Thyroid gland (tissue), 4 donors: Measurements from ENCODE around the gene SVEP1. TPM values are rescaled to one million over a fixed set of nuclear protein-coding genes. Genes with fewer than 3 reads are reported as not detected.
A peak's percentile ranks its signal among the peaks of the same experiment; 100 is the strongest.

Experiments
- DNase-seq, 2 donors: peaks; one replicate each; pipeline ENCODE4 v3.0.0-alpha.2; 2019
- H3K27ac ChIP-seq, 3 donors: fragments of 200-600 bp; sonication (generic); 1 replicate in 2 of 3; 2 replicates in 1 of 3; pipeline ENCODE4 v1.5.1; 2016 to 2019; ENCODE audit warnings: mild to moderate bottlenecking in 1 of 3, moderate library complexity in 1 of 3
- H3K27me3 ChIP-seq: fragments of 200-600 bp; sonication (generic); one replicate; pipeline ENCODE4 v1.5.1; 2019
- H3K36me3 ChIP-seq, 2 donors: fragments of 200-600 bp; sonication (generic); one replicate each; pipeline ENCODE4 v1.5.1; 2016 to 2019
- H3K4me1 ChIP-seq, 2 donors: fragments of 200-600 bp; sonication (generic); one replicate each; pipeline ENCODE4 v1.5.1; 2017 to 2019
- H3K4me3 ChIP-seq, 3 donors: fragments of 200-600 bp; sonication (generic); replicated peaks in 1 of 3; 1 replicate in 2 of 3; 2 replicates in 1 of 3; pipeline ENCODE4 v1.5.1; 2016; ENCODE audit warnings: mild to moderate bottlenecking in 1 of 3
- H3K9me3 ChIP-seq: fragments of 200-600 bp; sonication (generic); one replicate; pipeline ENCODE4 v1.5.1; 2017
- CTCF ChIP-seq, 6 experiments: fragments of 200-600 bp in 3 of 6; fragments of 450-650 bp in 3 of 6; sonication (generic) in 3 of 6; IDR thresholded peaks; one replicate each; pipeline ENCODE4 v1.5.1; 2016 to 2019; ENCODE audit warnings: antibody characterized with exemption in 6 of 6, mild to moderate bottlenecking in 2 of 6, inconsistent platforms in 1 of 6, moderate library complexity in 1 of 6
- POLR2A ChIP-seq, 2 donors: fragments of 450-650 bp; IDR thresholded peaks; one replicate each; pipeline ENCODE4 v1.6.1; 2017; ENCODE audit warnings: antibody characterized with exemption in 2 of 2, mild to moderate bottlenecking in 2 of 2, moderate library complexity in 1 of 2
- WGBS, 2 donors: methylation state at CpG; one replicate each; pipeline ENCODE4 v1.1.5; 2017; 5-methylcytosine and 5-hydroxymethylcytosine counted together
- intact Hi-C: fragments of 100-400 bp; cut with DNase I; formaldehyde crosslinking; loops from one replicate; pipeline ENCODE4 v1.15.1; 2023
- total RNA-seq, 4 donors: library from RNA; depleted of rRNA; stranded (reverse); fragments of >200 nt; gene quantifications; one replicate each; pipeline ENCODE4 v1.2.3, GENCODE V29; 2016

The SVEP1 gene
- 10 to 100 TPM; 14.1 to 55.5 (median 31.9) TPM for total RNA-seq

- Histone ChIP-seq H3K4me1 (no peaks in the 10 kb centered on the region), H3K36me3 (no peaks in the 10 kb centered on the region), H3K27me3 (peaks cover 9% of the 10 kb centered on the region), H3K27ac (peak within 1 kb of the TSS in 2 of 3 donors; percentile 67 to 78), H3K4me3 (peak within 1 kb of the TSS in 1 of 3 donors; percentile 27), H3K9me3 (no peaks in the 10 kb centered on the region)
- intact Hi-C loops: no loop called here
- DNase-seq: peak in 1 of 2 donors; percentile 8
- TF ChIP-seq CTCF (IDR thresholded peaks at IDR 0.05) (no peak), POLR2A (IDR thresholded peaks at IDR 0.05) (no peak)
- 1 to 2% methylated on average over 11 to 33 of the region's 89 CpGs for WGBS, 2 donors
Measured at GRCh38 chr9:110579034-110579861, at the start of gene SVEP1. Gene SVEP1, minus strand, starts transcription at chr9:110579741. Its CDS starts 198 bp downstream, at chr9:110579543.

GRCh38 chr9:110626101-110626829, 46.7 kb upstream of the SVEP1 start:
- TF ChIP-seq CTCF (IDR thresholded peaks at IDR 0.05): no peak
- no peak for TF ChIP-seq POLR2A (IDR thresholded peaks at IDR 0.05)
- 54 to 59% methylated on average over 9 of the region's 9 CpGs for WGBS, 2 donors
- no peak overlapping the region for H3K4me3 ChIP-seq
- no peak overlapping the region for H3K27ac ChIP-seq
- no peak for DNase-seq
- peaks cover 0 to 6% of the 10 kb centered on the region in 2 donors for H3K4me1 ChIP-seq
- intact Hi-C loops: loop anchor here (10.0 kb wide), 1 partner anchor 181 kb away; no protein-coding TSS in a partner anchor
- H3K36me3 ChIP-seq: no peaks in the 10 kb centered on the region
- no peaks in the 10 kb centered on the region for H3K9me3 ChIP-seq
- no peaks in the 10 kb centered on the region for H3K27me3 ChIP-seq

GRCh38 chr9:110623462-110624025, 44.0 kb upstream of the SVEP1 start:
- no peak overlapping the region for H3K27ac ChIP-seq
- intact Hi-C loops: loop anchor here (10.0 kb wide), 1 partner anchor 179 kb away; no protein-coding TSS in a partner anchor
- TF ChIP-seq POLR2A (IDR thresholded peaks at IDR 0.05) (no peak), CTCF (IDR thresholded peaks at IDR 0.05) (peak; percentile 46 to 78 (median 60))
- no peaks in the 10 kb centered on the region for H3K27me3 ChIP-seq
- no peaks in the 10 kb centered on the region for H3K9me3 ChIP-seq
- 26 to 36% methylated on average over 3 of the region's 3 CpGs for WGBS, 2 donors
- peaks cover 0 to 6% of the 10 kb centered on the region in 2 donors for H3K4me1 ChIP-seq
- H3K36me3 ChIP-seq: no peaks in the 10 kb centered on the region
- DNase-seq: peak; percentile 12 to 17
- H3K4me3 ChIP-seq: no peak overlapping the region

DNA sequence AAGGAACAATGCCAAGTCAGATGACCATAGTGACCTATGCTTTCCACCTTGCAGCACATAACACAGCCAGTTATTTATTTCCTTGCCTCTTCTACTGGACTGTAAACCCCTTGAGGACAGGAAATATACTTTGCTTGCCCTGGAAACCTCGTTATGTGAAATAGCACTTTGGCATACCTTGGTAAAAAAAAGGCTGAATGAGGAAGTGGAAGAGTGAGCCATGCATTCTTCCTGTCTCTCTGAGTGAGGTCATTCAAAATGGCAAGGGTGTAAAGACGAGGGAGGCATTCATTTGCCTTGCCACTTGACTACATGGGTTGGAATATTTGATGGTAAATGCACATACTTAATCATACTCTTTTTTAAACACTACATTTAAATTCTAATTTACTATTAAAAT, 42.8 kb upstream of the SVEP1 start:
- TF ChIP-seq POLR2A (IDR thresholded peaks at IDR 0.05): no peak
- no peak for TF ChIP-seq CTCF (IDR thresholded peaks at IDR 0.05)
- intact Hi-C loops: loop anchor here (10.0 kb wide), 1 partner anchor 178 kb away; no protein-coding TSS in a partner anchor
- 81 to 84% methylated on average over 2 of the region's 2 CpGs for WGBS, 2 donors
- Histone ChIP-seq H3K4me3 (no peak overlapping the region), H3K9me3 (no peaks in the 10 kb centered on the region), H3K4me1 (peaks cover 0 to 6% of the 10 kb centered on the region in 2 donors), H3K27ac (no peak overlapping the region), H3K36me3 (no peaks in the 10 kb centered on the region), H3K27me3 (no peaks in the 10 kb centered on the region)
- no peak for DNase-seq
